GM12874 (cell line): ENCODE measurements around the gene ZNF774.

Experiments
- CTCF ChIP-seq: IDR thresholded peaks from 2 replicates; pipeline ENCODE4 v1.5.1; 2011; ENCODE audit warnings: low read depth, mild to moderate bottlenecking, control low read depth, low read length, moderate library complexity; ENCODE audit not compliant: insufficient read depth

Gene ZNF774

GRCh38 chr15:90318591-90318990 lies 33.5 kb upstream of the ZNF774 start:
- no peak for TF ChIP-seq CTCF

GRCh38 chr15:90320062-90320884 lies 31.8 kb upstream of the ZNF774 start:
- TF ChIP-seq CTCF, result peak; percentile 94

GRCh38 chr15:90320885-90321278 lies 31.2 kb upstream of the ZNF774 start:
- TF ChIP-seq CTCF, result no peak

- TF ChIP-seq CTCF, result no peak
Measured at GRCh38 chr15:90322538-90322937, 29.5 kb upstream of the ZNF774 start.

- no peak for TF ChIP-seq CTCF
Measured at GRCh38 chr15:90325726-90326125, 26.4 kb upstream of the ZNF774 start.

GRCh38 chr15:90326441-90326840 lies 25.6 kb upstream of the ZNF774 start:
- no peak for TF ChIP-seq CTCF

- no peak for TF ChIP-seq CTCF
Measured at GRCh38 chr15:90327311-90327710, 24.8 kb upstream of the ZNF774 start.

GRCh38 chr15:90334304-90334731 lies 17.8 kb upstream of the ZNF774 start:
- no peak for TF ChIP-seq CTCF
